ENCODE measurements around the gene ITPRID2.

- TF ChIP-seq CTCF (IDR thresholded peaks at IDR 0.05) (no peak), POLR2AphosphoS5 (IDR thresholded peaks at IDR 0.05; ENCODE audit: insufficient read depth in 1 of 2, low read depth in 1 of 2) (peak in 1 of 2 donors; percentile 73)
Observed at GRCh38 chr2:181857483-181857882, 34.0 kb upstream of the ITPRID2 start.
